HCT116 (cell line): ENCODE results near the gene PRPF6. TPM values are rescaled to one million over a fixed set of nuclear protein-coding genes. Genes with fewer than 3 reads are reported as not detected.

Experiments
- ATAC-seq: fragments of 200-7000 bp; cut with Tn5 transposase; 2 replicates; pipeline ENCODE4 v1.9.1; 2020; ENCODE audit warnings: mild to moderate bottlenecking, moderate library complexity
- BruUV-seq: library from RNA; stranded (reverse); fragments of 400-500 nt; replicated peaks from 2 replicates; lab custom pipeline; 2021; lab: Mats Ljungman, UMichigan
- CTCF ChIA-PET: fragments of 300-600 bp; sonication (Branson Sonifier 250); formaldehyde crosslinking; loops from one replicate; lab custom pipeline; 2021; ENCODE audit warnings: antibody characterized with exemption; lab: Charles Lee
- POLR2A ChIA-PET: fragments of 300-600, 350-600 bp; sonication (Branson Sonifier 250); formaldehyde crosslinking; loops from one replicate; lab custom pipeline; 2021; ENCODE audit warnings: antibody characterized with exemption; lab: Charles Lee
- RAD21 ChIA-PET, 2 experiments: fragments of 300-600 bp; sonication (Branson Sonifier 250); formaldehyde crosslinking; loops; one replicate each; lab custom pipeline; 2023; ENCODE audit warnings: low total read pairs in 2 of 2; ENCODE audit not compliant: uncharacterized antibody in 2 of 2, unreplicated experiment in 2 of 2, low non-redundant PET in 1 of 2; lab: Charles Lee
- DNase-seq: peaks from one replicate; pipeline ENCODE4 v3.0.0-alpha.2; 2010; ENCODE audit warnings: low read depth, low spot score
- H2AFZ ChIP-seq: fragments of 200-600 bp; shearing (Covaris generic), sonication (generic); 2 replicates; pipeline ENCODE4 v1.6.1; 2017; ENCODE audit warnings: low read depth, mixed run types, mixed read lengths, antibody characterized with exemption, low read length; ENCODE audit not compliant: poor library complexity, severe bottlenecking
- H3K27ac ChIP-seq: 2 replicates; pipeline ENCODE4 v1.5.1; 2012; ENCODE audit warnings: low read depth, low read length
- H3K27me3 ChIP-seq: fragments of 200-600 bp; sonication (generic); 2 replicates; pipeline ENCODE4 v1.6.1; 2016; ENCODE audit warnings: mixed run types, low read length, mixed read lengths; ENCODE audit not compliant: insufficient read depth
- H3K36me3 ChIP-seq, 2 experiments: fragments of 200-500 bp in 1 of 2; fragments of 200-600 bp in 1 of 2; sonication (Bioruptor generic) in 1 of 2; sonication (generic) in 1 of 2; 2 replicates each; pipeline versions ENCODE4 v1.5.1 to v1.6.1; 2014 to 2016; ENCODE audit warnings: low read length in 2 of 2, inconsistent platforms in 1 of 2, mixed read lengths in 1 of 2, mixed run types in 1 of 2; ENCODE audit not compliant: insufficient read depth in 2 of 2, control insufficient read depth in 1 of 2
- H3K4me1 ChIP-seq, 2 experiments: fragments of 200-600 bp in 1 of 2; sonication (generic) in 1 of 2; 2 replicates each; pipeline versions ENCODE4 v1.5.1 to v1.6.1; 2012 to 2017; ENCODE audit warnings: low read length in 2 of 2, inconsistent platforms in 1 of 2, mild to moderate bottlenecking in 1 of 2, mixed read lengths in 1 of 2, mixed run types in 1 of 2, moderate library complexity in 1 of 2; ENCODE audit not compliant: insufficient read depth in 2 of 2, control insufficient read depth in 1 of 2
- H3K4me2 ChIP-seq: fragments of 200-600 bp; sonication (generic); 2 replicates; pipeline ENCODE4 v1.6.1; 2017; ENCODE audit warnings: mixed run types, low read length, mixed read lengths
- H3K4me3 ChIP-seq, 2 experiments: fragments of 200-600 bp in 1 of 2; sonication (generic) in 1 of 2; replicated peaks in 1 of 2; 2 replicates each; pipeline ENCODE4 v1.5.1; 2011 to 2016; ENCODE audit warnings: low read length in 2 of 2, control low read depth in 1 of 2, low read depth in 1 of 2, mild to moderate bottlenecking in 1 of 2, mixed read lengths in 1 of 2, mixed run types in 1 of 2
- H3K79me2 ChIP-seq: fragments of 200-600 bp; sonication (generic); 2 replicates; pipeline ENCODE4 v1.6.1; 2017; ENCODE audit warnings: mild to moderate bottlenecking, mixed run types, low read length, moderate library complexity, mixed read lengths; ENCODE audit not compliant: insufficient read depth
- H3K9ac ChIP-seq: fragments of 200-600 bp; sonication (generic); 2 replicates; pipeline ENCODE4 v1.6.1; 2016; ENCODE audit warnings: low read length, mixed read lengths
- H3K9me2 ChIP-seq: fragments of 200-600 bp; sonication (generic), shearing (Covaris generic); 2 replicates; pipeline ENCODE4 v1.6.1; 2017; ENCODE audit warnings: mixed run types, mild to moderate bottlenecking, moderate library complexity; ENCODE audit not compliant: insufficient read depth
- H3K9me3 ChIP-seq, 2 experiments: fragments of 200-500 bp in 1 of 2; fragments of 200-600 bp in 1 of 2; sonication (Bioruptor generic) in 1 of 2; sonication (generic) in 1 of 2; 2 replicates each; pipeline ENCODE4 v1.6.1; 2014 to 2017; ENCODE audit warnings: low read length in 2 of 2, mixed read lengths in 2 of 2, inconsistent platforms in 1 of 2, low read depth in 1 of 2, mild to moderate bottlenecking in 1 of 2, mixed run types in 1 of 2, moderate library complexity in 1 of 2; ENCODE audit not compliant: control insufficient read depth in 1 of 2, insufficient read depth in 1 of 2
- H4K20me1 ChIP-seq: fragments of 200-600 bp; sonication (generic), shearing (Covaris generic); 2 replicates; pipeline ENCODE4 v1.6.1; 2017; ENCODE audit warnings: mixed run types, mild to moderate bottlenecking, moderate library complexity; ENCODE audit not compliant: insufficient read depth
- POLR2A ChIP-seq: IDR thresholded peaks from 2 replicates; pipeline ENCODE4 v1.7.0; 2011; ENCODE audit warnings: borderline replicate concordance; ENCODE audit not compliant: insufficient read depth, insufficient read length; ENCODE audit errors: extremely low read depth
- ZFX ChIP-seq: fragments of 450-650 bp; IDR thresholded peaks from 2 replicates; pipeline ENCODE4 v1.6.1; 2017
- intact Hi-C: fragments of 100-400 bp; cut with micrococcal nuclease; formaldehyde crosslinking; loops from 2 replicates; pipeline ENCODE4 v1.10.0; 2022
- total RNA-seq: library from RNA; stranded (reverse); gene quantifications from one replicate; pipeline ENCODE4 v1.2.1, GENCODE V29; 2021; ENCODE audit not compliant: unreplicated experiment
- TF ChIP-seq, protein P1 (sequence below): IDR thresholded peaks from 2 replicates; pipeline ENCODE4 v1.6.1; 2011; ENCODE audit warnings: mild to moderate bottlenecking, low read length, moderate library complexity; ENCODE audit not compliant: insufficient replicate concordance; ENCODE audit errors: extremely low read depth

Gene PRPF6
- total RNA-seq, 1 experiment from 2014 or later, result 74.9 TPM

DNA sequence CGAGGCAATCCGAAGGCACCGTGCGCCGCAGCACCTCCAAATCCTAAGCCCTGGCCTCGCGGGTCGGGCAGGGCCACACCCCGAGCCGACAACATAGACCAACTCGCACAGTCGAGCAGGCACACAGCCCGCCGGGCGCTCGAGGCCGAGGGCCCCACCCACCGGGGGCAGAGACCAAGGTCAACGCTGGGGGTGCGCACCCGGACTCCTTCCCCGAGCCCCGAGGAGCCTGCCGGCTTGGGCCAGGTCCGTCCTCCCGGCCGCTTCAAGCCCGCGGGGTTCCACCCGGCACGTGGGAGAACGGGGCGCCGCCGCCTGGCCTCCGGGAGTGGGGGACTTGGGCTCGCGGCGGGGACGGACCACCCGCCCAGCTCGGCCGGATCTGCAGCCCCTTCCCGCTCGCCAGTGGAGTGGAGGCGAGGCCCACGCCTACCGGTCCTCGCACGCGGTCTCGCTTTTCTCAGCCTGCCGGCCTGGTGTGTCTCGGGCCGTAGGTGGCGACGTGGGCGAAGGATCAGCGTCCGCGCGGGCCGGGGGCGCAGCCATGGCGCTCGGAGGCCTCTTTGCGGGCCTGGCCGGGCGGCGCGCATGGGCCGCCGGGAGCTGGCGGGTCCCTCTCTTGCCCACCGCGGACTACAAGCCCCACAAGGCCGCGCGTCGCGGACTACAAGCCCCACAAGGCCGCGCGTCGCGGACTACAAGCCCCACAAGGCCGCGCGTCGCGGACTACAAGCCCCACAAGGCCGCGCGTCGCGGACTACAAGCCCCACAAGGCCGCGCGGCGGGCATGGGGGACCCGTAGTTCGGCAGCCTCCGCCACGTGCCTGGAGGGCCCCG lies 24.9 kb upstream of the PRPF6 start, which contains the start of gene UCKL1 (continued):
- TF ChIP-seq, protein P1, sequence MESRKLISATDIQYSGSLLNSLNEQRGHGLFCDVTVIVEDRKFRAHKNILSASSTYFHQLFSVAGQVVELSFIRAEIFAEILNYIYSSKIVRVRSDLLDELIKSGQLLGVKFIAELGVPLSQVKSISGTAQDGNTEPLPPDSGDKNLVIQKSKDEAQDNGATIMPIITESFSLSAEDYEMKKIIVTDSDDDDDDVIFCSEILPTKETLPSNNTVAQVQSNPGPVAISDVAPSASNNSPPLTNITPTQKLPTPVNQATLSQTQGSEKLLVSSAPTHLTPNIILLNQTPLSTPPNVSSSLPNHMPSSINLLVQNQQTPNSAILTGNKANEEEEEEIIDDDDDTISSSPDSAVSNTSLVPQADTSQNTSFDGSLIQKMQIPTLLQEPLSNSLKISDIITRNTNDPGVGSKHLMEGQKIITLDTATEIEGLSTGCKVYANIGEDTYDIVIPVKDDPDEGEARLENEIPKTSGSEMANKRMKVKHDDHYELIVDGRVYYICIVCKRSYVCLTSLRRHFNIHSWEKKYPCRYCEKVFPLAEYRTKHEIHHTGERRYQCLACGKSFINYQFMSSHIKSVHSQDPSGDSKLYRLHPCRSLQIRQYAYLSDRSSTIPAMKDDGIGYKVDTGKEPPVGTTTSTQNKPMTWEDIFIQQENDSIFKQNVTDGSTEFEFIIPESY, result peak; percentile 78

DNA sequence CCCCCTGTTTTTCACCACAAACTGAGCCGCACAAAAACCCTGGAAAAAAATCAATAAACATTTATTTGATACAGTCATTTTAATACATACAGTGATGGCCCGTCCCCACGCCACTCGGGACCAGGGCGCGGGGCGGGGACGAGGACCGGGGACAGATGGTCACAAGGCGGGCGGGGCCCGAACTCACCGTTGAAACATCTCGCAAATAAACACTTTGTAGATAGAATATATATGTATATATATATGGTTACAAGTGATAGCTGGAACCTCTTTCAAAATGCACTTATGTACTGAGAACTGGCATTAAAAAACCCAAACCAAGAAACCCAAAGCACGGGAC lies 24.3 kb upstream of the PRPF6 start:
- RAD21 ChIA-PET, result interaction anchor here in 1 of 2 experiments (0.7 to 1.0 kb wide), 2 partner anchors 17 to 220 kb away, joined by 3 read pairs; partner anchors contain the start of gene LIME1
- H3K9me2 ChIP-seq, result no peaks in the 10 kb centered on the region
- peaks cover 46% of the 10 kb centered on the region for H3K79me2 ChIP-seq
- ATAC-seq, result peak; percentile 3
- no peak for TF ChIP-seq ZFX
- TF ChIP-seq POLR2A, result peak; percentile 46
- H3K27ac ChIP-seq, result peak overlapping the region; percentile 79
- H3K4me3 ChIP-seq, result peak overlapping the region; percentile 66 to 96
- no peaks in the 10 kb centered on the region; a peak in 1 of 4 replicates for H3K36me3 ChIP-seq
- intact Hi-C loops, result loop anchor here (2.0 to 5.0 kb wide), 2 partner anchors 24 to 259 kb away; partner anchors contain the start of genes PRPF6 and TNFRSF6B
- BruUV-seq, result no TSS peak
- no peaks in the 10 kb centered on the region for H4K20me1 ChIP-seq
- H2AFZ ChIP-seq, result no peak overlapping the region
- peaks cover 17 to 58% of the 10 kb centered on the region in 2 experiments; a peak in 3 of 4 replicates for H3K4me1 ChIP-seq
- POLR2A ChIA-PET, result interaction anchor here (1.0 to 1.4 kb wide), 2 partner anchors 82 to 92 kb away, joined by 3 read pairs; partner anchors contain the start of gene TPD52L2
- peak overlapping the region; percentile 91 for H3K4me2 ChIP-seq
- CTCF ChIA-PET, result interaction anchor here (1.0 to 2.1 kb wide), 2 partner anchors 17 to 24 kb away, joined by 3 to 12 read pairs; no protein-coding TSS in a partner anchor
- H3K9me3 ChIP-seq, result no peaks in the 10 kb centered on the region
- no peak for DNase-seq
- no peaks in the 10 kb centered on the region for H3K27me3 ChIP-seq
- H3K9ac ChIP-seq, result peak overlapping the region; percentile 90
